ENCODE measurements around the gene MFSD12. TPM values are rescaled to one million over a fixed set of nuclear protein-coding genes. Genes with fewer than 3 reads are reported as not detected.

MFSD12 gene
- total RNA-seq, 2 experiments from 2014 or later: 62.4 to 63.5 TPM

- ATAC-seq (peak; percentile 2), DNase-seq (no peak)
- TF ChIP-seq CTCF (IDR thresholded peaks at IDR 0.05): no peak
- Mint-ChIP-seq H3K4me3 (peak overlapping the region; percentile 92), H3K36me3 (ENCODE audit: low read depth) (peaks cover 12% of the 10 kb centered on the region), H3K9me3 (no peaks in the 10 kb centered on the region), H3K4me1 (ENCODE audit: low read depth) (peaks cover 33% of the 10 kb centered on the region), H3K27me3 (no peaks in the 10 kb centered on the region), H3K27ac (peak overlapping the region; percentile 79)
- ChIA-PET POLR2A (interaction anchor here (0.6 to 2.2 kb wide), 12 partner anchors 8 to 421 kb away, joined by 3 to 8 read pairs (median 3); no protein-coding TSS in a partner anchor), CTCF (interaction anchor here (0.8 to 5.6 kb wide), 5 partner anchors 11 to 1904 kb away, joined by 3 to 56 read pairs (median 5); partner anchors contain the start of genes GIPC3 and TCF3)
- intact Hi-C loops (cut with micrococcal nuclease): no loop called here
Observed at GRCh38 chr19:3556423-3556977, 886 bp downstream of the MFSD12 start.

- intact Hi-C loops (cut with micrococcal nuclease): no loop called here
- TF ChIP-seq CTCF (IDR thresholded peaks at IDR 0.05): no peak
- Mint-ChIP-seq H3K9me3 (no peaks in the 10 kb centered on the region), H3K4me3 (peak overlapping the region; percentile 92), H3K4me1 (ENCODE audit: low read depth) (peaks cover 34% of the 10 kb centered on the region), H3K27me3 (no peaks in the 10 kb centered on the region), H3K27ac (peak overlapping the region; percentile 79), H3K36me3 (ENCODE audit: low read depth) (peaks cover 13% of the 10 kb centered on the region)
- DNase-seq: no peak
- ChIA-PET CTCF (interaction anchor here (0.8 to 5.6 kb wide), 5 partner anchors 10 to 1903 kb away, joined by 3 to 56 read pairs (median 5); partner anchors contain the start of genes GIPC3 and TCF3), POLR2A (interaction anchor here (0.6 to 2.2 kb wide), 9 partner anchors 11 to 422 kb away, joined by 3 to 8 read pairs (median 3); partner anchors contain the start of gene TEKTIP1)
- ATAC-seq: no peak
Observed at GRCh38 chr19:3555653-3556422, 1.5 kb downstream of the MFSD12 start.

GRCh38 chr19:3554254-3555083 is 2.9 kb downstream of the MFSD12 start:
- POLR2A ChIA-PET: interaction anchor here (0.8 to 1.8 kb wide), 5 partner anchors 12 to 73 kb away, joined by 3 to 6 read pairs (median 3); partner anchors contain the start of genes GIPC3 and TEKTIP1
- CTCF ChIA-PET: interaction anchor here (0.6 to 5.6 kb wide), 3 partner anchors 8 to 68 kb away, joined by 3 to 56 read pairs (median 3); no protein-coding TSS in a partner anchor
- Mint-ChIP-seq H3K27me3 (no peaks in the 10 kb centered on the region), H3K27ac (peak overlapping the region; percentile 93), H3K36me3 (ENCODE audit: low read depth) (peaks cover 15% of the 10 kb centered on the region), H3K9me3 (no peaks in the 10 kb centered on the region), H3K4me3 (peak overlapping the region; percentile 92), H3K4me1 (ENCODE audit: low read depth) (peaks cover 36% of the 10 kb centered on the region)
- TF ChIP-seq CTCF (IDR thresholded peaks at IDR 0.05): no peak
- ATAC-seq (no peak), DNase-seq (peak; percentile 48)
- intact Hi-C loops (cut with micrococcal nuclease): no loop called here

- H3K4me3 Mint-ChIP-seq: no peak overlapping the region
- DNase-seq (no peak), ATAC-seq (no peak)
- H3K27ac Mint-ChIP-seq: peak overlapping the region; percentile 63
- no peaks in the 10 kb centered on the region for H3K9me3 Mint-ChIP-seq
- intact Hi-C loops (cut with micrococcal nuclease): no loop called here
- no peaks in the 10 kb centered on the region for H3K27me3 Mint-ChIP-seq
- peaks cover 14% of the 10 kb centered on the region for H3K36me3 Mint-ChIP-seq (ENCODE audit: low read depth)
- ChIA-PET POLR2A (no interaction called here), CTCF (no interaction called here)
- no peak for TF ChIP-seq CTCF (IDR thresholded peaks at IDR 0.05)
- H3K4me1 Mint-ChIP-seq (ENCODE audit: low read depth): peaks cover 32% of the 10 kb centered on the region
Observed at GRCh38 chr19:3551792-3552095, 5.6 kb downstream of the MFSD12 start.

Measured in activated CD8-positive, alpha-beta T cell treated with anti-CD3 and anti-CD28 coated beads for 36 hours (primary cell).